Breast epithelium (tissue), 4 donors: ENCODE measurements around the gene MTCL1. TPM values are rescaled to one million over a fixed set of nuclear protein-coding genes. Genes with fewer than 3 reads are reported as not detected.

Experiments
- DNase-seq, 2 donors: peaks; one replicate each; pipeline ENCODE4 v3.0.0-alpha.2; 2019; ENCODE audit warnings: low spot score in 2 of 2
- H3K27ac ChIP-seq, 2 donors: fragments of 200-600 bp; sonication (generic) in 1 of 2; one replicate each; pipeline ENCODE4 v1.5.1; 2016 to 2019; ENCODE audit warnings: mild to moderate bottlenecking in 1 of 2
- H3K27me3 ChIP-seq, 2 donors: fragments of 200-600 bp; sonication (generic) in 1 of 2; one replicate each; pipeline versions ENCODE4 v1.5.1 to v1.6.0; 2017 to 2019; ENCODE audit warnings: control low read depth in 1 of 2, mild to moderate bottlenecking in 1 of 2
- H3K36me3 ChIP-seq: fragments of 200-600 bp; one replicate; pipeline ENCODE4 v1.5.1; 2019
- H3K4me1 ChIP-seq, 2 donors: fragments of 200-600 bp; sonication (generic); one replicate each; pipeline ENCODE4 v1.5.1; 2016 to 2019; ENCODE audit warnings: control low read depth in 1 of 2
- H3K4me3 ChIP-seq, 3 donors: fragments of 200-600 bp; sonication (generic); 1 replicate in 2 of 3; 2 replicates in 1 of 3; pipeline ENCODE4 v1.5.1; 2016 to 2019; ENCODE audit warnings: mild to moderate bottlenecking in 3 of 3, moderate library complexity in 2 of 3
- H3K9me3 ChIP-seq, 2 donors: fragments of 200-600 bp; sonication (generic) in 1 of 2; one replicate each; pipeline ENCODE4 v1.5.1; 2016 to 2019; ENCODE audit warnings: control low read depth in 1 of 2
- POLR2A ChIP-seq: fragments of 450-650 bp; IDR thresholded peaks from one replicate; pipeline ENCODE4 v1.6.1; 2016; ENCODE audit warnings: antibody characterized with exemption, mild to moderate bottlenecking, moderate library complexity
- POLR2AphosphoS5 ChIP-seq, 3 donors: sonication (generic); formaldehyde crosslinking; IDR thresholded peaks; one replicate each; pipeline ENCODE4 v1.6.1; 2017; ENCODE audit warnings: antibody characterized with exemption in 3 of 3
- intact Hi-C: fragments of 100-400 bp; cut with DNase I; formaldehyde crosslinking; loops from one replicate; pipeline ENCODE4 v1.15.1; 2023; ENCODE audit warnings: low total_unique reads
- total RNA-seq, 3 donors: library from RNA; depleted of rRNA; stranded (reverse); fragments of >200 nt; gene quantifications; one replicate each; pipeline ENCODE4 v1.1.0, GENCODE V29; 2016
- TF ChIP-seq, protein P1 (sequence below), 3 donors: fragments of 450-650 bp; IDR thresholded peaks; one replicate each; pipeline ENCODE4 v1.5.1; 2016 to 2017; ENCODE audit warnings: antibody characterized with exemption in 3 of 3, mild to moderate bottlenecking in 3 of 3, moderate library complexity in 3 of 3

MTCL1 gene
- total RNA-seq, 3 donors from 2014 or later = 4.9 to 9.1 (median 7.2) TPM

DNA sequence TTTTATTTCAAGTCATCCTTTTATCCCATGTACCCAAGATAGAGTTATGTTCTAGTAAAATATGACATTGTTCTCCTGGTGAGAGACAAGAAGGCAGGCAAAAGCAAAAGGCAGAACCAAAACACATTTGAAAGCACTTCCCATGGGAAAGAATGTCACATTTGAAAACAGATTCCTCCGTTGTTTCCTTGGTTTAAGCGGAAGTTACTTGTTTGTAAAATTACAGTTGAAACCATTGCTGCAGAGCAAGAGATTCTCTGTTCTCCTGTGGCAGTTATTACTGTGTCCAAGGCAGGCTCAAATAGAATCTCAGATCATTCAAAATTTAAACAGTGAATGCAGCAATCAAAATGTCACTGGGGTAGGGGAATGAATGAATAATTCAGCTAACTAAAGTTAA is 149.6 kb downstream of the MTCL1 start:
- Histone ChIP-seq H3K27me3 (no peaks in the 10 kb centered on the region), H3K4me3 (no peak overlapping the region), H3K9me3 (no peaks in the 10 kb centered on the region), H3K4me1 (no peaks in the 10 kb centered on the region), H3K36me3 (no peaks in the 10 kb centered on the region), H3K27ac (no peak overlapping the region)
- TF ChIP-seq POLR2A (no peak), POLR2AphosphoS5 (IDR thresholded peaks at IDR 0.05) (no peak)
- TF ChIP-seq, protein P1, sequence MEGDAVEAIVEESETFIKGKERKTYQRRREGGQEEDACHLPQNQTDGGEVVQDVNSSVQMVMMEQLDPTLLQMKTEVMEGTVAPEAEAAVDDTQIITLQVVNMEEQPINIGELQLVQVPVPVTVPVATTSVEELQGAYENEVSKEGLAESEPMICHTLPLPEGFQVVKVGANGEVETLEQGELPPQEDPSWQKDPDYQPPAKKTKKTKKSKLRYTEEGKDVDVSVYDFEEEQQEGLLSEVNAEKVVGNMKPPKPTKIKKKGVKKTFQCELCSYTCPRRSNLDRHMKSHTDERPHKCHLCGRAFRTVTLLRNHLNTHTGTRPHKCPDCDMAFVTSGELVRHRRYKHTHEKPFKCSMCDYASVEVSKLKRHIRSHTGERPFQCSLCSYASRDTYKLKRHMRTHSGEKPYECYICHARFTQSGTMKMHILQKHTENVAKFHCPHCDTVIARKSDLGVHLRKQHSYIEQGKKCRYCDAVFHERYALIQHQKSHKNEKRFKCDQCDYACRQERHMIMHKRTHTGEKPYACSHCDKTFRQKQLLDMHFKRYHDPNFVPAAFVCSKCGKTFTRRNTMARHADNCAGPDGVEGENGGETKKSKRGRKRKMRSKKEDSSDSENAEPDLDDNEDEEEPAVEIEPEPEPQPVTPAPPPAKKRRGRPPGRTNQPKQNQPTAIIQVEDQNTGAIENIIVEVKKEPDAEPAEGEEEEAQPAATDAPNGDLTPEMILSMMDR (IDR thresholded peaks at IDR 0.05) = no peak
- intact Hi-C loops = no loop called here
- no peak for DNase-seq

DNA sequence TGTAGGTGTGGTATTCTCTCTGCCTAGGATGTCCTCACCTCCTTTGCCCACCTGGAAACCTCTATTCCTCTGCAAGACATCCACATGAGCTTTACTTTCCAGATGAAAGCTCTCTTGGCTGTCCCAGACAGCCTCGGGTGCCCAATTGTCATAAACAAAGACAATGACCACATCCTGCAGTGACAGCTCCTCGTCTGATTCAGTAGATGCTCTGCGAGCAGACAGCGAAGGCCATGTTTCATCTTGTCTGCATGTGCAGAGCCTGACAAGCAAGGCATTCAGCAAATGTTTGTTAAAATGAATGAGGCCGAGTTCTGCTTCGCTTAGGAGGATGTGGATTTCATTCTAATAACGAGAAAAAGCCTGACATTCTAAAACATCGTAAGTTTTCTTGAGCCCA is 150.9 kb downstream of the MTCL1 start:
- Histone ChIP-seq H3K9me3 (no peaks in the 10 kb centered on the region), H3K36me3 (no peaks in the 10 kb centered on the region), H3K4me1 (no peaks in the 10 kb centered on the region), H3K27me3 (no peaks in the 10 kb centered on the region), H3K27ac (no peak overlapping the region), H3K4me3 (no peak overlapping the region)
- intact Hi-C loops = no loop called here
- TF ChIP-seq POLR2AphosphoS5 (IDR thresholded peaks at IDR 0.05) (no peak), POLR2A (no peak)
- TF ChIP-seq, protein P1 (IDR thresholded peaks at IDR 0.05) = no peak
- no peak for DNase-seq

DNA sequence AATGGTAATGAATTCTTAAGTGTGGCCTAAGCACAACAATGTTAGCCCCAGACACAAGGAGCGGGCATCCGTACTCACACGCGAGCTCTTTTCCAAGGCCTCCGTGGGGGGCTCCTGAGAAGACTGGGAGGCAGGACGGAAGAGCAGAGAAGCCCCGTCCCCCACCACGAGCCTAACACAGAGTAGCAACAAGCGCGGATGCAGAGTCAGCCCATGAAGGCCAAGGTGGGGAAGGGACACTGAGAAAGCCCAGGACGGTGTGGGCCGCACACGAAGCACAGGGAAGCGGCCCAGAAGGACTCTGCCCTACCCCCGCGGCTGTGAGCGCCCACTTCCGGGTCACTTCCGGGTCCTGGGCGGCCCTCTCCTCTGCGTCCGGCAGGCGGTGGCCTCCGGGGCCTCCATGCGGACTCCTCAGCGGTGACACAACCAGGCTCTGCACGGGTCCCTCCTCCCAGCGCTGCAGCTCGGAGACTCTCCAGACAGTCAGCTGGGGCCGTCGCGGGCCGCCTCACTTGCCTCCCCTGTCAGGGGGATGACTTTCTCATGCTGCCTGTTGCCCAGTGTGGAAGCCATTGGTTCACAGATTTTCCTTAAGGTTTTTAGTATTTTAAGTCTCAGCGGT is 151.5 kb downstream of the MTCL1 start:
- TF ChIP-seq, protein P1 (IDR thresholded peaks at IDR 0.05) = no peak
- TF ChIP-seq POLR2A (no peak), POLR2AphosphoS5 (IDR thresholded peaks at IDR 0.05) (no peak)
- no peaks in the 10 kb centered on the region for H3K27me3 ChIP-seq
- H3K9me3 ChIP-seq = no peaks in the 10 kb centered on the region
- H3K27ac ChIP-seq = no peak overlapping the region
- H3K36me3 ChIP-seq = no peaks in the 10 kb centered on the region
- intact Hi-C loops = no loop called here
- no peaks in the 10 kb centered on the region for H3K4me1 ChIP-seq
- no peak overlapping the region for H3K4me3 ChIP-seq
- no peak for DNase-seq

DNA sequence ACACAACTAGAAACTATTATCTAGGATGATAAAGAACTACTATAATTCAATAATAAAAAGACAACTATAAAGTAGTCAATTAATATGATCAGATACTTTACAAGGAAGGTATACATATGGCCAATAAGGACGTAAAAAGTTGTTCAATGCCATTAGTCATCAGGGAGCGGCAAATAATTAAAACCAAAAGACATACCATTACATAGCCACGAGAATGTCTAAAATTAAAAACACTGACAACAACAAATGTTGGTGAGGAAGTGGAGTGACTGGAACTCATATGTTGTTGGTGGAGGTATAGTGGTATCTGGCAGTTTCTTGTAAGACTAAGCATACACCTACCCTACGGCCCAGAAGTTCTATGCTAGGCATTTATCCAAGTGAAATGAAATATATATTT is 152.4 kb downstream of the MTCL1 start:
- TF ChIP-seq POLR2A (no peak), POLR2AphosphoS5 (IDR thresholded peaks at IDR 0.05) (no peak)
- TF ChIP-seq, protein P1 (IDR thresholded peaks at IDR 0.05) = no peak
- no peak for DNase-seq
- Histone ChIP-seq H3K27me3 (no peaks in the 10 kb centered on the region), H3K9me3 (no peaks in the 10 kb centered on the region), H3K4me1 (no peaks in the 10 kb centered on the region), H3K36me3 (no peaks in the 10 kb centered on the region), H3K27ac (no peak overlapping the region), H3K4me3 (no peak overlapping the region)
- intact Hi-C loops = no loop called here

DNA sequence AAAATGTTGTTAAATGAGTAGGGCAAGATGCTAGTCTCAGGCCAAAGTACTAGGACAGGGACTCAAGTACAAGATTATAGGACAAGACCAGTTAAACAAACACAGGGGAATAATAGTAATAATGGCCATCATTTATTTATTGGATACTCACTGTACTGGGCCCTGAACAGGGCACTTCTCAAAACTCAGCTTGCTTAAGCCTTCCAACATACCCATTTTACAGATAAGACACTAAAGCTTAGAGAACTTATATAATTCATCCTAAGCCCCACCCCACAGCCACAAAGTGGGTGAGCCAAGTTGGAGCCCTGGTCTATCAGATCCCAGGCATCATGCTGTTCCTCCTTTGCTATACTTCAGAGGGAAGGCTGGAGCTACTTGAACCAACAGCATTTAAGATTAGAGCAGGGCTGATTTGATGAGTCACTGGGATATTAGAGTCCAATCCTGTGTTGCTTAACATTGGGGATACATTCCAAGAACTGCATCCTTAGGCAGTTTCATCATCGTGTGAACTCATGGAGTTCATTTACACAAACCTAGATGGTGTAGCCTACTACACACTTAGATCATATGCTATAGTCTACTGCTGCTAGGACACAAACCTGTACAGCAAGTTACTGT is 153.6 kb downstream of the MTCL1 start:
- intact Hi-C loops = no loop called here

More for the DNA sequence above, 153.6 kb downstream of the MTCL1 start:
- Histone ChIP-seq H3K4me3 (no peak overlapping the region), H3K27ac (no peak overlapping the region), H3K36me3 (no peaks in the 10 kb centered on the region), H3K4me1 (no peaks in the 10 kb centered on the region), H3K27me3 (no peaks in the 10 kb centered on the region), H3K9me3 (no peaks in the 10 kb centered on the region)
- DNase-seq = no peak
- TF ChIP-seq POLR2A (no peak), POLR2AphosphoS5 (IDR thresholded peaks at IDR 0.05) (no peak)
- TF ChIP-seq, protein P1 (IDR thresholded peaks at IDR 0.05) = no peak
